Small intestine (tissue), 7 donors: ENCODE measurements around the gene AFDN. TPM values are rescaled to one million over a fixed set of nuclear protein-coding genes. Genes with fewer than 3 reads are reported as not detected.

Source experiments
- DNase-seq, 2 donors: peaks; one replicate each; pipeline versions ENCODE4 v3.0.0 to v3.0.0-alpha.2; 2013
- FAIRE-seq: peaks from 2 replicates; lab custom pipeline; 2012; peaks lifted over from hg19 to GRCh38; lab: Jason Lieb, UNC
- H3K27ac ChIP-seq, 3 donors: one replicate each; pipeline ENCODE4 v1.5.1; 2013; ENCODE audit warnings: low read length in 2 of 3, mild to moderate bottlenecking in 2 of 3, control low read depth in 1 of 3, inconsistent platforms in 1 of 3, low read depth in 1 of 3, moderate library complexity in 1 of 3
- H3K27me3 ChIP-seq, 3 donors: one replicate each; pipeline ENCODE4 v1.6.1; 2013; ENCODE audit warnings: low read length in 3 of 3, inconsistent platforms in 1 of 3; ENCODE audit not compliant: control insufficient read depth in 3 of 3, insufficient read depth in 3 of 3
- H3K36me3 ChIP-seq, 3 donors: one replicate each; pipeline ENCODE4 v1.6.1; 2013; ENCODE audit warnings: low read length in 3 of 3, inconsistent platforms in 1 of 3, low read depth in 1 of 3, mild to moderate bottlenecking in 1 of 3, moderate library complexity in 1 of 3; ENCODE audit not compliant: control insufficient read depth in 3 of 3, insufficient read depth in 2 of 3
- H3K4me1 ChIP-seq, 3 donors: one replicate each; pipeline ENCODE4 v1.6.1; 2013; ENCODE audit warnings: low read length in 2 of 3, inconsistent platforms in 1 of 3, low read depth in 1 of 3, mild to moderate bottlenecking in 1 of 3, moderate library complexity in 1 of 3; ENCODE audit not compliant: control insufficient read depth in 3 of 3, insufficient read depth in 2 of 3
- H3K4me3 ChIP-seq, 3 donors: one replicate each; pipeline ENCODE4 v1.5.1; 2013; ENCODE audit warnings: low read length in 3 of 3, control low read depth in 1 of 3, inconsistent platforms in 1 of 3, low read depth in 1 of 3, mild to moderate bottlenecking in 1 of 3, moderate library complexity in 1 of 3
- H3K9me3 ChIP-seq, 2 donors: one replicate each; pipeline ENCODE4 v1.6.1; 2013; ENCODE audit warnings: low read depth in 1 of 2, low read length in 1 of 2; ENCODE audit not compliant: control insufficient read depth in 2 of 2, insufficient read depth in 1 of 2
- WGBS, 3 donors: extraction: QIAGEN DNeasy Blood & Tissue Kit; methylation state at CpG; one replicate each; pipeline ENCODE4 v1.1.7; 2013; 5-methylcytosine and 5-hydroxymethylcytosine counted together
- polyA plus RNA-seq, 4 donors: library from polyadenylated mRNA; stranded (reverse) in 3 of 4; unstranded in 1 of 4; fragments of 200-250 nt in 3 of 4; fragments of 120-200 nt in 1 of 4; gene quantifications; one replicate each; pipeline versions ENCODE4 v1.2.1 to v1.2.3, GENCODE V29; 2013
- donor health status: healthy with polysubstance abuse.
- donor health status: control.
- donor health status: control.
- donor health status: Bipolar disorder and iron deficiency.
- donor health status: healthy.

AFDN gene
- polyA plus RNA-seq, 4 donors: 46.0 to 202 (median 67.9) TPM

DNA sequence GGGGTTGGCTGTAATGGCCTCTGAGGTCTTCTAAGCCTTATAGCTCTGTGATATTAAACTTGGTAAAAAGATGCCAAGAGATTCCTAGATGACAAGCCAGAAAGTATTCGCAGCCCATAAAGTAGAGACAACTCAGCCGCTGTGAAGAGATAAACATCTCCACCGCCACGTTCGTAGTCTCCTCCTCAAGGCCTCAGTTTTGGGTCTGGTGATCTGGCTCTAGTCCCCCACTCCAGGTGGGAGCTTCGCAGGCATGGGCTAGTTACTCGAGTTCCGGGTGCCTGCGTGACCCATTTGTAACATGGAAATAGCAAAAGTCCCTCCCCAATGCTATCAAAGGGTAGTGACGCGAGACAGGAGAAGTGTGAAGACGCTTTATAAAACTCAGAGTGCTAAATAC is 28.3 kb upstream of the AFDN start:
- Histone ChIP-seq H3K9me3 (peaks cover 0 to 5% of the 10 kb centered on the region in 2 donors), H3K27ac (no peak overlapping the region), H3K27me3 (peaks cover 0 to 2% (median 2%) of the 10 kb centered on the region in 3 donors), H3K36me3 (peaks cover 0 to 3% (median 0%) of the 10 kb centered on the region in 3 donors), H3K4me3 (no peak overlapping the region), H3K4me1 (peaks cover 0 to 43% (median 0%) of the 10 kb centered on the region in 3 donors)
- WGBS, 3 donors: 86 to 92% (median 86%) methylated on average over 12 of the region's 12 CpGs
- DNase-seq (no peak), FAIRE-seq (no peak)

DNA sequence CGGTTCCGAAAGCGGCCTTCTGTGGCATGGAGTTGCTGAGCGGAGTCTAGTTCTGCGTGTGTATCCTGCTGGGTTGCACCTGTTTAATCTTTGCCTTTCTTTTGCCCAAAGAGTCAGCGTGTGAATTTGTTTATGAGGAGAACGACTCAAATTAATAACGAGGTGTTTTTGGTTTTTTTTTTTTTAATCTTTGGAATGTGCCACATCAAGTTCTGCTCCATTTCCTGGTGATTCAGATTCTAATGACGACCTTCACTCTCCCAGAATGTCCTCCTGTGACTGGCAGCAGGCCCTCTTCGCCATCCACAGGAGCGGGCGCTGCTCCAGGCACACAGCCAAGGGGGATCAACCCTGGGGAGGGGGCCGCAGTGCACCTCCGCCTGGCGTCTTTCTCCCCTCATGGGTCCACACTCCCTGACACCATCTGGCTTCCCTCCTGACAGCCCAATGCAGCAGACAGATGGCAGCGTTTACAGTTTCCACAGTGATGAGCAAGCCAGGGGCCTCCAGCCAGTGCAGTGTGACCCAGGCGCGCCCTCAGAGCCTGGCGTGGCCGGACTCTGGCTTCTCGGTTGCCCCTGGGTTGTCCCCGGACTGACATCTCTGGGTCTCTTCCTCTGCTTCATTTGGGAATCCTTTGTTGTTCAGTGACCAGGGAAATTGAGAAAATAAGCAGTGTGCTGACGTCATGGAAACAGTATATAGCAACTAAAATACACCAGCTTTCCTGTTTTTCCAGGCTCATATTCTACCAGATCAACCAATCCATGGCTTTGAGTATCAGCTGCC is 27.5 kb upstream of the AFDN start:
- peaks cover 0 to 36% (median 0%) of the 10 kb centered on the region in 3 donors for H3K4me1 ChIP-seq
- H3K4me3 ChIP-seq: no peak overlapping the region
- peak overlapping the region in 2 of 3 donors; percentile 5 to 20 for H3K27ac ChIP-seq
- H3K36me3 ChIP-seq: peaks cover 0 to 2% (median 0%) of the 10 kb centered on the region in 3 donors
- DNase-seq: peak in 1 of 2 donors; percentile 54
- WGBS, 3 donors: 37 to 51% (median 49%) methylated on average over 23 of the region's 23 CpGs
- H3K27me3 ChIP-seq: peaks cover 0 to 3% (median 2%) of the 10 kb centered on the region in 3 donors
- FAIRE-seq: no peak
- H3K9me3 ChIP-seq: peaks cover 0 to 5% of the 10 kb centered on the region in 2 donors

DNA sequence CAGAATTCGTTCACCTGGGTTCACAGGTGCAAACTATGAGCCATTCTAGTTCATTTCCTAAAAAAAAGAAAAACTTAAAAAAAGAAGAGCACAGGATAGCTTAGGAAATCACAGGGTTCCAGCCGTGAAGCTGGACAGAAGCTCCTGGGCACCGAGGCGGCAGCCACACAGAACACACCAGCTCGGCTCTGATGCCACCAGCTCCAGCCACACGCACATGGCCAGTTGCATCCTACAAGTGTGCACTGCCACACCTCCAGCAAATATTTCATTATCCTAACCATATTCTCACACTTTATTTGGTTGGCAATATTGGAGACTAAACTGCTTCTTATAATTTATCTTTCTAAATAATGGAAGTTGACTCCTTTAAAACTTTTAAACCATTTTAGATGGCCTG is 26.2 kb upstream of the AFDN start:
- WGBS, 3 donors: 85 to 95% (median 92%) methylated on average over 6 of the region's 6 CpGs

DNA sequence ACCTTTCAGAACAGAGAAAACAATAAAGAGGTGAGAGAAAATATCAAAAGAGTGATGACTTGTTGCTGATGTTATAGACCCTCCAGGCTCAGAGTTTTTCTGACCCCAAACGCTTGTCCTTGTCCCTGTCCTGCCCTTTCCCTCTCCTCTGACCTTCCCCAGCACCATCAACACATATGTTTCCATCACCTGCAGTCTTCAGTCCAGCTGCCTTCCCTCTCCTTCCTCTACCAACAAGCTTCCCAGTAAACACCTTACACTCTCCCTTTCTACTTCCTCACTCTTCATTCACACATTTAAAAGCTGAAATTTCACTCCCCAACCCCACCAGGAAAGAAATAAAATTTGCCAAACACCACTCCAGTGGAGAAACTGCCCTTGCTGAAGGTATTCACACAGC is 25.4 kb upstream of the AFDN start:
- FAIRE-seq: no peak
- no peak for DNase-seq
- no peak overlapping the region for H3K27ac ChIP-seq
- no peak overlapping the region for H3K4me3 ChIP-seq
- no peaks in the 10 kb centered on the region for H3K36me3 ChIP-seq
- peaks cover 0 to 35% (median 0%) of the 10 kb centered on the region in 3 donors for H3K4me1 ChIP-seq
- peaks cover 0 to 5% of the 10 kb centered on the region in 2 donors for H3K9me3 ChIP-seq
- WGBS, 3 donors: 53 to 81% (median 75%) methylated on average over 1 of the region's 1 CpG
- H3K27me3 ChIP-seq: peaks cover 0 to 3% (median 2%) of the 10 kb centered on the region in 3 donors

More for the DNA sequence above, 26.2 kb upstream of the AFDN start:
- Histone ChIP-seq H3K27ac (no peak overlapping the region), H3K4me3 (no peak overlapping the region), H3K9me3 (peaks cover 0 to 5% of the 10 kb centered on the region in 2 donors), H3K36me3 (no peaks in the 10 kb centered on the region), H3K27me3 (peaks cover 0 to 5% (median 2%) of the 10 kb centered on the region in 3 donors), H3K4me1 (peaks cover 0 to 35% (median 0%) of the 10 kb centered on the region in 3 donors)
- no peak for FAIRE-seq
- DNase-seq: no peak

DNA sequence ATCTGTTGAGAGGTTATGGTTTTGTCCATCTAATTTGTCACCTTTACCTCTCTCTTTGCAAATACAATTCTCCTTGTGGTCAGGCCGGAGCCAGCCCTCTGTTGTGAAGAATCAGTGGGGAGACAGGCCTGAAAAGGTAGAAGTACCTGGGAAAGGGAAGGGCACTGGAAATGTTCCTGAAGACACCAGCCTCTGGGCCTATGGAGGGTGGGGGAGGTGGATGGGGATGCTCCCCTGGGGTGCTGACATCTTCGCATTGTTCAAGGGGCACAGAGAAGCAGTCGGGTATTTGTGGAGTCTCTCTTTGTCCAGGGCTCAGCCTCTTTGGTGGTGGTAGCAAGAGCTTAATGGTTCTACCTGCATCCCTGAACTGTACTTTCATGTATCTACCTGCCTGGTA is 24.4 kb upstream of the AFDN start:
- FAIRE-seq (no peak), DNase-seq (no peak)
- Histone ChIP-seq H3K4me3 (no peak overlapping the region), H3K27me3 (peaks cover 0 to 2% (median 0%) of the 10 kb centered on the region in 3 donors), H3K4me1 (peaks cover 0 to 33% (median 0%) of the 10 kb centered on the region in 3 donors), H3K36me3 (no peaks in the 10 kb centered on the region), H3K27ac (no peak overlapping the region), H3K9me3 (peaks cover 0 to 3% of the 10 kb centered on the region in 2 donors)
- WGBS, 3 donors: 93 to 98% (median 96%) methylated on average over 3 of the region's 3 CpGs

DNA sequence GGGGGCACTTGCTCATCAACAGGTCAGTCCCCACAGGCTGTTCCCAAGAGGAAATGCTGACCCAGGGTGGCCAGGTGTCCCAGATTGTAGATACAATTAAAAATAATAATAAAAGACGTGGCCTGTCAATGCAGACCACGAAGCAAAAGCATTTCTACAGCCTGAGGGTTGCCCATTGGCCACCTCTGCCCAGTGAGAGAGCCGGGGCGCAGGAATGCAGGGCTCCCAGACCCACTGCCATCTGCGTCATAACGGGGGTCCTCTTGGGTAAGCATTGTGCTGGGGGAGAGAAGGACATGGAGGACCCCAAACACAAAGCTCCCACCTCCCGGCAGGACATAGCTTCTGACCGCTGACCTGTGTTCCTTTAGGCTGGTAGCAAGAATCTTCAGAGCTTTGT is 22.9 kb upstream of the AFDN start:
- Histone ChIP-seq H3K36me3 (no peaks in the 10 kb centered on the region), H3K27ac (no peak overlapping the region), H3K27me3 (peaks cover 0 to 2% (median 0%) of the 10 kb centered on the region in 3 donors), H3K4me1 (peaks cover 0 to 37% (median 0%) of the 10 kb centered on the region in 3 donors), H3K9me3 (no peaks in the 10 kb centered on the region), H3K4me3 (no peak overlapping the region)
- 90 to 97% (median 95%) methylated on average over 8 of the region's 8 CpGs for WGBS, 3 donors
- DNase-seq (no peak), FAIRE-seq (no peak)

DNA sequence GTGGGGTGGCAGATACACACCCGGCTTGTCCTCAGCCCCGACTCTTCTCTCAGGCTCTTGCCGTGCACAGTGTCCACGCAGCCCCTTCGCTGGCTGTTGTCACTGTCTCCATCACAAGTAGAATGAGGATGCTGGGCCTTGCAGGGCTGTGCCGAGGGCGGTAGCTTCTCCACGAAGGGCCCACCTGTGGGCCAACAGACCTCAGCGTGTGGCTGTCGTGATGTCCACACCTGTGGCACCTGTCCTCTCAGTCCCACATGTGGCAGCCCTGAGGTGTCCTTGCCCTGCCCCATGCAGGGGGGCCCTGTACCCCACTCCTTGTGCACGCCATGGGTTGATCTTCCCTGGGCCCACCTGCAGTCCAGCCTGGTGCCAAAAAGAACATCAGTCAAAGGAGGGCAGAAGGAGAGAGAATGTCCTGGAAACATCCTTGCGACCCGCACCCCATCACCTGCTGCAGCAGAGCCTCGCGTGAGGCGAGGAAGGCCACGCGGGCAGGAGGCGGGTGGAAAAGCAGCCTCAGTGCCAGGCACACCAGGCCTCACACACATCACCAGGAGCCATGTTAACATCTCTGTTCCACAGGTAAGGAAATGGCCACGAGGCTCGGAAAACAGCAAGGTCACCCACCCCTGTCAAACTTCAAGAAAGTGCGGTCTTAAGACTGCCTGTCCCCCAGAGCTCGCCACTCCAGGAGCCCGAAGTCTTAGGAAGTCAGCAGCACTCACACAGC is 22.3 kb upstream of the AFDN start:
- peaks cover 0 to 33% (median 0%) of the 10 kb centered on the region in 3 donors for H3K4me1 ChIP-seq
- H3K9me3 ChIP-seq: no peaks in the 10 kb centered on the region
- no peak for DNase-seq
- 90 to 94% (median 93%) methylated on average over 24 of the region's 24 CpGs for WGBS, 3 donors
- H3K27ac ChIP-seq: no peak overlapping the region
- H3K27me3 ChIP-seq: peaks cover 0 to 2% (median 0%) of the 10 kb centered on the region in 3 donors
- H3K36me3 ChIP-seq: no peaks in the 10 kb centered on the region
- no peak for FAIRE-seq
- no peak overlapping the region for H3K4me3 ChIP-seq

DNA sequence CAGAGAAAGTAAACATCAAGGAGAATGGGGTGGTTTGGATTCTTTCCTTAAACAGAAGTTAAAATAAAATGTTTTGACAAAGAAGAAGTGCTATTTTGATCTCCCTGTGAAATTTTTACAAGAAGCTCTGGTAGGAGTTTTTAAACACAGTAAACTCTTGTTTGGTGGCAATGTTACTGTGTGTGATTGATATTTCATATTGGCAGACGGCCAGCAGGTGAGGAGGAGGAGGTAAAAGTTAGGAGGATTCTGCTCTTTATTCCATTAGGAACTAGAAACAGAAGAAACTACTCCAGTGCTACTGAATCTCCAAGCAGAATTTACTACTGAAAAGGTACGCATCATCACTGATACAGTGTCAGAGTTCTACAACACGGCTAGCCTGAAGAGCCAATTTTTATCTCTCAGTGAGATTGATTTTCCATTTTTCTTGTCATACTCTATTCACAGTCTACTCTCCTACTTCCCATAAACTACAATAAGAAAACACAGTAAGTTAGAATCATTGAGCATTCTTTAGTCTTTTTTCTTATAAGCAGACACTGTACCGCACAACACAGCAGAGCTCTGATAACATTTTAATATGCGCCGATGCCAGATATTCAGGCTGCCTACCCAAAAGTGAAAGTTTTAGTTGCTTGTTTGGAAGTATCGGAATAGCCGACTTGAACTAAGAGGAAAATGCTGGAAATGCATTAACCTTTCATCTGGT is 21.2 kb upstream of the AFDN start:
- no peak for FAIRE-seq
- peak overlapping the region in 1 of 3 donors; percentile 15 for H3K4me3 ChIP-seq
- no peaks in the 10 kb centered on the region for H3K9me3 ChIP-seq
- 16 to 58% (median 27%) methylated on average over 8 of the region's 8 CpGs for WGBS, 3 donors
- peaks cover 0 to 2% (median 0%) of the 10 kb centered on the region in 3 donors for H3K27me3 ChIP-seq
- H3K4me1 ChIP-seq: peaks cover 0 to 28% (median 0%) of the 10 kb centered on the region in 3 donors
- no peaks in the 10 kb centered on the region for H3K36me3 ChIP-seq
- peak; percentile 41 to 44 for DNase-seq
- H3K27ac ChIP-seq: peak overlapping the region; percentile 47 to 93 (median 87)
